G401.6 (cell line): ENCODE data around the gene TIGIT.
A peak's percentile ranks its signal among the peaks of the same experiment; 100 is the strongest.
"Not testable (repeated sequence)": the region's sequence is repeated elsewhere in the genome, so short reads cannot be mapped to it uniquely, and the experiment has no call there.

Experiments
- FAIRE-seq: peaks from 2 replicates; lab custom pipeline; 2012; peaks lifted over from hg19 to GRCh38; lab: Jason Lieb, UNC

Gene TIGIT

DNA sequence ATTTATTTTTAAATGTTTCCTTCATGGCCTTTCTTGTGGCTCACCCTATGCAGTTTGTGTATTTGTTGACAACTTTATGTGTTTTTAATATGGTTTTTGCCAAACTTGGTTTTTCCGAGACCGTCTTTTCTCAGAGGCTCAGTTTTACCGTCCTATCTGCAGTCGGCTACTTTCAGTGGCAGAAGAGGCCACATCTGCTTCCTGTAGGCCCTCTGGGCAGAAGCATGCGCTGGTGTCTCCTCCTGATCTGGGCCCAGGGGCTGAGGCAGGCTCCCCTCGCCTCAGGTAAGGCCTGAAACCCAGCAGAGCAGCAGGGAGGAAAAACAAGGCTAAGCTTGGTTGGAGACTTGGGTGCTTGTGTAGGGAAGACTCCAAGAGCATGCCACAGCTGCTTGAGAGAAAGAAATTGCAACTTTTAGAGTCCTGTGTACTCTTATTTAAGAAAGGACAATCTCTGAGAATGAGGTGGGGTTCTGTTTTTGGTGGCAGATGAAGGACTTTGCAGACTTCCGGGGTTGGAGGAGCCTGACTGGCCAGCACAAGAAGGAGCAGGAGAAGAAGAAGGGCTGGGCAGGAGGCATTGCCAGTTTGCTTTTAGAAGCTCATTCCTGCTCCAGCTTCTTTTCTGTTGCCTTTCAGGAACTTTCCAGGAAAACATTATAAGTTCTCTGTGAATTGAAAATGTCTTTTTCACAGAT lies at the start of gene TIGIT:
TIGIT (plus strand) TSS at position 191 of the 698 bp plus-strand sequence; CDS start at position 225, 34 bp downstream.
- no peak for FAIRE-seq

DNA sequence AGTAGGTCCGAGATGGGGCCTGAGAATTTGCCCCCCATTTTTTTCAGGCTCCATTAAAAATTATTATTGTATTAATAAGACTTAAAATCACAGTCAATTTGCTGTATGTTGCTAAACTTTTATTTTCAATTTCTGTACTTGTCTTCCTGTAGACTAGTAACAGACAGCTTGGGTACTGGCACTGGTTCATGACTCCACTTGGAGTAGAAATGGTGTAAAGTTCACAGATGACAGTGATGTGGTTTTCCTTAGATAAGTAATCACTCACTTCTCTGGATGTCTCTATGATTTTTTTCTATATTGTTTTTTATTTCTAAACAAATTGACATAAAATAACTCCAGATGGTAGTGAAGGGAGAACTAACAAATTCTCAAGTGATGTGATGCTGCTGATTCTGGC lies 40.9 kb upstream of the TIGIT start:
- no peak for FAIRE-seq

GRCh38 chr3:114253505-114253904 lies 40.3 kb upstream of the TIGIT start:
- FAIRE-seq, result no peak

DNA sequence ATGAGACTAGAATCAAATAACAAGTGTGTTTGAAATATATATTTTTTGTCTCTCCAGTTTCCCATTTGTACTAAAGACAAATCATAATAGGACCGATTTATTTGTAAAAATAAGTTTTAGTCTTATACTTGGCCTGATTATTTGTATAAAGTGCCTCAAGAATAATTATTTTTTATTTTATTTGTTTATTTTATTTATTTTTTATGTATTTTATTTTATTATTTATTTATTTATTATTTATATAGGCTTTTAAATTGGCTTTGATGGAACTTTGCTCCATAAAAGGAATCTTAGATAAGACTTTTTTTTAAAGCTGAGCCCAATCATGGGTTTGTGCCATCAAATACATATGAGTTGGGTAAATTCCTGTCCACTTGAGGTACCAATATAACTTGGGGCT lies 34.3 kb upstream of the TIGIT start:
- FAIRE-seq, result peak; percentile 3

DNA sequence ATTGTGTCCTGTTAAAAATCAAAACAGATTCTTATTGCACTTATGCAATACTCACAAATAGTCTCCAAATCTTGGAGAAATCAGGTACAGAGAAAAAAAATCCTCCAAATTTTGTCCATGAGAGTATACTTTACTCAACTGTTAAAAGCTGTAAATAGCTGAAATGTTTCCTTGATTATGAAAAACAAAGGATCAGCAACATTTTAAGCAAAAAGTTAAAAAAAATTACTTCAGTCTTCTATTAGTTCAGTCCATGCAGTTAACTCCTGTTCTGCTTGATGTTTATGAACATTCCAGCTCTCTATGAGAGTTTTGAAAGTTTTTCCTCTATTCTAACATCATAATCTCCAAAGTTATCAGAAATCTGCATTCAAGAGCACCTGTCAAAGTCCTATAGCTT lies 33.7 kb upstream of the TIGIT start:
- FAIRE-seq, result no peak

- no peak for FAIRE-seq
Measured at GRCh38 chr3:114270019-114270418, 23.8 kb upstream of the TIGIT start.

GRCh38 chr3:114272271-114272670 lies 21.6 kb upstream of the TIGIT start:
- no peak for FAIRE-seq

DNA sequence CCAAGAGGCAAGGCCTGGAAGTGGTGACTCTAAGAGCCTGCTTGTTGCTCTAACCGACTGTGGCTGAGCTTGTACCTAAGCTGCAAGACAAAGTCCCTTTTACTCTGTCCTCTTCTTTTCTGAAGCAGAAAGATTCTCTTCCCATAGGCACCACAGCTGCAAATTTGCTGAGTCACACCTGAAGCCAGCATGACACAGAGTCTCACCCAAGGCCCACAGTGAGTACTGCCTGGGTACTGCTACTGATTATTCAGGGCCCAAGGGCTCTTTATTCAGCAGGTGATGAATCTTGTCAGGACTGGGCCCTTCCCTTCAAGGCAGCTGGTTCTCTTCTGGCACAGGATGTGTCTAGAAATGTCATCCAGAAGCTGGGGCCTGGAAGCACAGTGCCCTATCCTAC lies 18.9 kb upstream of the TIGIT start:
- FAIRE-seq, result no peak

DNA sequence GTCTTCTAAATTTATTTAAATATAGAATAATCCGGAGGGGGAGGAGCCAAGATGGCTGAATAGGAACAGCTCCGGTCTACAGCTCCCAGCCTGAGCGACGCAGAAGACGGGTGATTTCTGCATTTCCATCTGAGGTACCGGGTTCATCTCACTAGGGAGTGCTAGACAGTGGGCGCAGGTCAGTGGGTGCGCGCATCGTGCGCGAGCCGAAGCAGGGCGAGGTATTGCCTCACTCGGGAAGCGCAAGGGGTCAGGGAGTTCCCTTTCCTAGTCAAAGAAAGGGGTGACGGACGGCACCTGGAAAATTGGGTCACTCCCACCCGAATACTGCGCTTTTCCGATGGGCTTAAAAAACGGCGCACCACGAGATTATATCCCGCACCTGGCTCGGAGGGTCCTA lies 17.0 kb upstream of the TIGIT start:
- not testable (repeated sequence) for FAIRE-seq

DNA sequence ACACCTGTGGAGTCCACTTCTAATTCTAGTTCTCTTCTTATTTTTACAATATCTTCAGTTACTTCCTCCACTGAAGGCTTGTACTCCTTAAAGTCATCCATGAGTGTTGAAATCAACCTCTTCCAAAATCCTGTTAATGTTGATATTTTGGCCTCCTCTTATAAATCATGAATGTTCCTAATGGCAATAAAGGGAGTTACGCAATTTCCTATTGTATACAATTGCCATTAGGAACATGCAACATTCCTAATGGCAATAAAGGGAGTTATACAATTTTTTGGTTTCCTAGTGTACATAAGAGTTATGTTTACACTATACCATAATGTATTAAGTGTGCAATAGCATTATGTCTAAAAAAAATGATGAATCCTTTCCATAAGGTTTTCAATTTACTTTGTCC lies 9.2 kb upstream of the TIGIT start:
- no peak for FAIRE-seq

DNA sequence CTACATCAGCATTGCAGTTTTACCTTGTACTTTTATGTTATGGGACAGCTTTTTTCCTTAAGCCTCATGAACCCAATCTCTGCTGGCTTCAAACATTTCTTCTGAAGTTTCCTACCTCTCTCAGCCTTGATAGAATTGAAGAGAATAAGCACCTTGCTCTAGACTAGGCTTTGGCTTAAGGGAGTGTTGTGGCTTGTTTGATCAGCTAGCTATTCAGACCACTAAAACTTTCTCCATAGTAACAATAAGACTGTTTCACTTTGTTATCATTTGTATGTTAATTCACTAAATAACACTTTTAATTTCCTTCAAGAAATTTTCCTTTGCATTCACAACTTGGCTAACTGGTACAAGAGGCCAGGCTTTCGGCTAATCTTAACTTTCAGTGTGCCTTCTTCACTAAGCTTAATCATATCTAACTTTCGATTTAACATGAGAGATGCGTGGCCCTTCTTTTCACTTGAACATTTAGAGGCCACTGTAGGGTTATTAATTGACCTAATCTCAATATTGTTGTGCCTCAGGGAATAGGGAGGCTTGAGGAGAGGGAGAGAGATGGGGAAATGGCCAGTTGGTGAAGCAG lies 8.1 kb upstream of the TIGIT start:
- no peak for FAIRE-seq

- no peak for FAIRE-seq
Measured at GRCh38 chr3:114286266-114286665, 7.6 kb upstream of the TIGIT start.

DNA sequence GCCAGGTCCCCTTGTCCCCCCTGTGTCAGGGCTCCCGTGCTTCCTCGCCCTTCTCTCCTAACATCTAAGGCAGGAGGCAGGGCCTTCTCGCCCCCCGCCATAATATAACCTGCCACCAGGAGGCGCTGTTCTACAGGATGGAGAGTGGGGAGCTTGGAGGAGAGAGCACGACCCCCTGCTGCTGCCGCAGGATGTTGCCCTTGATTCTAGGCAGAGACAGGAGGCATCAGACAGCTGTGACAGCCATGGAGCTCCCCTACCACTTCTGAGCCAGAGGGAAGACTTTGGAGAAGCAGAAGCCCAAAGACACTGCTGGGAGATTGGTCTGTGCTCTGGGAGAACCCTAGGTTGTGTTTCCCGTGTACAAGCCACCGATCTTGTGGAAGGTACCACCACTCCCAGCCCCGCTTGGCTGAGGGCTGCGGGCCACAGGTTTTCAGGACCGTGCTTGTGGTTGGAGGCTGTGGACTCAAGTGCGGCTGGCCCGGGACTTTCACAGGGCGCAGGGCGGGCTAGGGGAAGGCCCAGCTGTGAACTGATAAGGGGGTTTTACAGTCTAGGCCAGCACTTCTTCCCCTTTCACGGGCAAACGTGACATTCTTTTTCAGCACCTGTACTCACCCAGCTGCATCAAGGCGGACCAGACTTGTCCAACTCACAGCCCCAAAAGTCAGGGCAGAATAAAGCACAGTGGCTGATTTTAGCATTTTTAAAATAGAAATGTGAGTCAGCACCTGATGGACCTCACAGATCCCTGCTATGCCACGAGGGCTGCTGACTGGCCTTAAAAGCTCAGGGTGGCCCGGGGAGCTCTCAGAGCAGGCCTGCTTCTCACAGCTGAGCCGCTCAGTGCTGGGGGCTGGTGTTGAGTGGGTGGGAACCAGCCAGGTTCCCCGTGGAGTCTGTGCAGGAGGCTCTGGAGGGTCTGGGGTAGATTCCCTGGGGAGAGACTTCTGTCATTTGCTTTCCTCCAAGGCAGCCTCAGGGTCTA lies 2.6 kb upstream of the TIGIT start:
- no peak for FAIRE-seq

- FAIRE-seq, result no peak
Measured at GRCh38 chr3:114294940-114295480, 1.2 kb downstream of the TIGIT start.

DNA sequence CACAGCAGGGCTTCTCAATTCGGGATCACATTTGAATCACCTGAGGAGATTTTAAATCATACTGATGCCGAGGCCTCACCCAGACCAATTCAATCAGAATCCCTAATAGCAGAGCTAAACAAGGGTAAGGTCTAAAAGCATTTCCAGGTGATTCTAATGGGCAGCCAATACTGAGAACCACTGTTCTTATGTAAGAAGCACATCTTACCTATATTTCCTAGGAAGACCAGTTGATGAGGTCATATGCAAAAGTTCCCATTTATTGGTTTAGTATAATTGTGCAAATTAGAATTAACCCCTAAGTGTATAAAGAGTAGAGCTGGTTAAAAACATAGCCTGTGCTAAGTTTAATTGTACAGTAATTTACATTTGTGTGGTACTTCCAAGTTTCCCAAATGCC lies 2.1 kb downstream of the TIGIT start:
- no peak for FAIRE-seq

GRCh38 chr3:114299421-114299820 lies 5.6 kb downstream of the TIGIT start:
- no peak for FAIRE-seq

GRCh38 chr3:114299941-114300624 lies 6.3 kb downstream of the TIGIT start:
- no peak for FAIRE-seq

- no peak for FAIRE-seq
Measured at GRCh38 chr3:114307222-114307830, 13.5 kb downstream of the TIGIT start.

DNA sequence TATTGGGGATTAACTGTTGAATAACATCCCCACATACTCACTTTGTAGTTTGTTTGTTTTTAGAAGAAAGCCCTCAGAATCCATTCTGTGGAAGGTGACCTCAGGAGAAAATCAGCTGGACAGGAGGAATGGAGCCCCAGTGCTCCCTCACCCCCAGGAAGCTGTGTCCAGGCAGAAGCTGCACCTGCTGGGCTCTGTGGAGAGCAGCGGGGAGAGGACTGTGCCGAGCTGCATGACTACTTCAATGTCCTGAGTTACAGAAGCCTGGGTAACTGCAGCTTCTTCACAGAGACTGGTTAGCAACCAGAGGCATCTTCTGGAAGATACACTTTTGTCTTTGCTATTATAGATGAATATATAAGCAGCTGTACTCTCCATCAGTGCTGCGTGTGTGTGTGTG lies 14.0 kb downstream of the TIGIT start:
- no peak for FAIRE-seq

- no peak for FAIRE-seq
Measured at GRCh38 chr3:114308377-114308776, 14.5 kb downstream of the TIGIT start.

- no peak for FAIRE-seq
Measured at GRCh38 chr3:114308830-114309229, 15.0 kb downstream of the TIGIT start.

DNA sequence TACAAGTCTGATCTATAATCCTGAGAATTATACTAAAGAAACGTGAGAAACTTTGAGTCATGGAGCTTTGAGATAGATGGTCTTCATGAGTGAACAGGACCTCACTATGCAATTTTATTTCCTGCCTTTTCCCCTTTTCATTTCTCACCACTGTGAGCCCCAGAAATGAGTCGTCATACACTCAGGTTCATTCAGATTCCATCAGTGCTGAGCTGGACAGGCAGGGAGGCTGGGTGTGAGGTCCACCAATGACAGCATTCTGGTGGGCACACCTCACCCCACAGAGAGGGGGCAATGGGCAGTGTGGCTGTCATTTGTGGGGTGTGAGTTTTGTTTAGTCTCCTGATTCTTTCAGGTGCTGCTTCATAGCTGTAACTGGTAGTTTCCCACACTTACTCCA lies 16.9 kb downstream of the TIGIT start:
- FAIRE-seq, result no peak
